HG02678 (cell line): Measurements from ENCODE around the gene GNAS.
"Not testable (repeated sequence)": the region's sequence is repeated elsewhere in the genome, so short reads cannot be mapped to it uniquely, and the experiment has no call there.

Experiments
- ATAC-seq: cut with Tn5 transposase; IDR thresholded peaks from one replicate; pipeline ENCODE4 v1.9.1; 2021; ENCODE audit warnings: mild to moderate bottlenecking, moderate library complexity; ENCODE audit not compliant: unreplicated experiment

GNAS gene

DNA sequence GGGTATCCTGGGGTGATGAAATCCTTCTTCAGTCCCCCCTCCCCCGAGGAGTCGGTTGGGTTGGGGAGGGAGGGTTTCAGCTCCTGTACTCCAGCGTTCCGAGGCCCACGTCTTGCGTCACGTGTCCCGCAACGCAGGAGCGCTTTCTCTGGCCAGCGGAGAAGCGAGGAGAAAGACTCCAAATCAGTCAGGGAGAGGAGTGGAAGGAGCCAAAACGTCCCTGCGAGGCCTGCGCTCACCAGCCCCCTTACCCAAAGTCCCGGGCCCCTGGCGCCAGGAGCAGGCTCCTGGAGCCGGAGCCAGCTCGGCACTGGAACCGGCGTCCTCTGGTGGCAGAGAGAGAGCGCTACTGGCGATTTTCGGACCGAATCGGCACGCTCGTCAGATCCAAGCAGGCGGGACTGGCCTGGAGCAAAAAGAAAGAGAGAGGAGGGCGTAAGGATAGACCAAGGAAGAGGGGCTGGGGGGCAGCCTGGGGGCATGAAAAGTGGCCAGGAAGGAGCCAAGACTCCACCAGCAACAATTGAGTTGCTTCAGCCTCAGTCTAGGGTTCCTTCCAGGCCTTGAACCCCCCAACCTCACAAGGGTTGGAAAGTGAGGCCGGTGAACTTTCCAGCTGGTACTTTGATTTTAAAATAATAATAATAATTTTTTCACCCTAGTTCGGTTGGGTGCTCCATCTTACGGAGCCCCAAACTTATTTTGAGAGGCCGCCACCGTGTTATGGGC lies at the start of gene GNAS:
Gene GNAS (plus strand): TSS at position 174 of the 729 bp plus-strand sequence.
- ATAC-seq, result no peak

DNA sequence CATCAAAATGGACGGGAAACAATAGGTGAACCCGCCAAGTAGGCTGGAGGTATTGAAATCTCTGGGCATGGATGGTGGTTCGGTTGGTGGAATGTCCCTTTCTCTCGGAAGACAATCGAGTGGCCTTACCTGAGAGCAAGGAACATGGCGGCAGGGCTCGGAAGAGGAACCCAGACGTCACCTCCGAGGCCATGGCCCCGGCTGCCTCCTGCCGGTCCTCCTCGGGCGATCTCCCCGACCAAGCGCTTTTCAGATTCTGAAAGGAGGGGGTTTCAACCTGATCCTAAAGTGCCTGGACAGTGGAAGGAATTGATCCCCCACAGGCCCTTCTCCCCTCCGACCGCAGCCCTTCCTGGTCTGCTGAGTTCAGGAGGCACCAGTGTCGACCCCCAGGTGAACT lies 49.0 kb upstream of the GNAS start:
- ATAC-seq, result no peak

DNA sequence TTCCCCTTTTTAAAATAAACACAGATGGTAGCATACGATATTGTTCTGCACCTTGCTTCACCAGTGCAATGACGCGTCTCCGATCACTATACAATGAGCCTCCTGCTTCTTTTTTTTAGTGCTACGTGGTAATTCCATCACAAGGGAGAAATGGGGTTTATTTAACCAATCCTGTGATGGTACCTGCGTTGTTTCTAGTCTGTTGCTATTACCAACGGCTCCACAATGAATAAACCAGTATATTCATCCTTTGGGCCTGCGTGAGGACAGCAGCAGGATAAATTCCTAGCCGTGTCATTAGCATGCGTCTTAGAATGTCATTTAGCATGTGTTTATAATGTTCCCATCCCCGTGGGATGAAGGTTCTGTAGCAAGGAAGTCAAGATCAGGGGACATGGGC lies 44.7 kb upstream of the GNAS start:
- ATAC-seq, result no peak

DNA sequence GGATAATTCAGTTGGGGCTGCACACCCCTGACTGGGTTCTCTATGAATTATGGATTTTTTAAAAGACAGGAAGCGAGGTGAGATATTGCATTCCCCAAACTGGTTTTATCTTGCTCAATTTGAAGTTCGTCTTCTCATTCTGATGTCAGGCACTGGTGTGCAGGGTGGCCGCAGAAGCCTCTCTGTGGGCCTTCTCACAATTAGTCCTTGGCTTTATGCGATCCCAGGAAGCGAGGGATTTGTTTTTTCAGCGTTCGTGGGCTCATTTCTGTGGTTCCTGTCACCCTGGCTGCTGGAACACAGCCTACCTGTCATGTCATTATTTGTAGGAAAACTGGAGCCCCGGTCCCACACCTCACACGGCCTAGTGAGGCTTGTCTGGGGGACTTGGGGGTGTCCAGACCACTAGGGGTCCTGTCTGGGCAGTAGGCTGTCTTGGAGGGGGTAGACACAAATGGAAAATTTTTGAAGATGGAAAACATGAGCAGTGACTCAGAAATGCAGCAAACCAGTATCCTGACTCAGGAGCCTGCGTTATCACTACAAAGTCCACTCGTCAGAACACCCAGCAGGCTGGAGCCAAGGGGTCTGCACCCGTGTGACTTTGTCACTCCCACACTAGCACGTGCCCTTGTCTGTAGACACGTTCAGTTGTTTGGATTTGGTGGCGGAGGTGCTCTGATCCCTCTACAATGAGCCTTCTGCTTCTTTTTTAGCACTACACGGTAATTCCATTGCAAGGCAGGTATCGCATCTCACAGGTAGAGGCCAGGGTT lies 44.1 kb upstream of the GNAS start:
- no peak for ATAC-seq

DNA sequence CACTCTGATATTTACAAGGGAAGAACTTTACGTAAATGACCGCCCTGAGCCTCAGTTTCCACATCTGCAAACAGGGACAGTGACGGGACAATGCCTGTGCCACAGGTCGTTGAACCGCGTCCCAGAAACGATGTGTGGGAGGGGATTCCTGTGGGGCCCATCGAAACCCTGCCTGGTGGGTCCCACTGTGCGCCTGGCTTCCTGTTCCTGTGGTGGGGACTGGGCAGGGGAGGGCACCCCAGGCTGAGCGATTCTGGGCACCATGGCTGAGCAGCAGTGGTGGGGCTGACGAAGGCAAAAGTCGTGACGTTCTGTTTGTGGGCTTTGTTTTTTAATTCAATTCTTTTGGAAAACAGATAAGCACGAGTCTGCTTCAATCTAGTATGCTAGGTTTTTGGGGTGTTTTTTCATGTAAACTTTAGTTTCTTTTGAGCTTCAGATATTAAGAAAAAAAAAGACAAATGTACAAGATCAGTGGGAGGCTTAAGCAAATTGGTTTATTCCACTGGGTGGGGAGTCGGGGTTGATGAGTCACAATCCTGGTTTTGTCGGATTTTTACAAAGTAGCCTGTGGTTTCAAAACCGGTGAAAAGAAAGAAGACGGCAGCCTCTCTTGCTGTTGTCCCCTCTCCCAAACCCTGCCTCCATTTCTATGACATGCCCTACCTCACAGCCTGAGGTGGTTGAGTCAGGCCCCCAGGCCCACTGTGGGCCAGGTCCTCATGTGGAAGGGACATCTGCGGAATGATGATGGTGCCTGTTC lies 42.2 kb upstream of the GNAS start:
- ATAC-seq, result no peak

DNA sequence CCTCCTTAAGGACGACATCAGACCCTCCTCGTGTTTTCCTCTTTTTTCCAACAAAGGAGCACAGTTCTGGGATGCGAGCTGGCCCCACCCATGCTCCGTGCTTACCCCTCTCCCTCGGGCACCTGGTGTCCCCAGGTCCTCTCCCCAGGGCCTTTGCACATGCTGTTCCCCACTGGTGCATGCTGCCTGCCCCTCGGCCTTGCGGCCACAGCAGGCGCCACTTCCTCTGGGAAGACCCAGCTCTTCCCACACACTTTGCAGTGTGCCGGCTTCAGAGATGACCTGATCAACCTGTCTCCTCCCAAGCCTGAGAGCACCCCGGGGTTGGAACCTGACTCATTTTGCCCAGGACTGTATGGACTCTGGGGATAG lies 41.7 kb upstream of the GNAS start:
- no peak for ATAC-seq

DNA sequence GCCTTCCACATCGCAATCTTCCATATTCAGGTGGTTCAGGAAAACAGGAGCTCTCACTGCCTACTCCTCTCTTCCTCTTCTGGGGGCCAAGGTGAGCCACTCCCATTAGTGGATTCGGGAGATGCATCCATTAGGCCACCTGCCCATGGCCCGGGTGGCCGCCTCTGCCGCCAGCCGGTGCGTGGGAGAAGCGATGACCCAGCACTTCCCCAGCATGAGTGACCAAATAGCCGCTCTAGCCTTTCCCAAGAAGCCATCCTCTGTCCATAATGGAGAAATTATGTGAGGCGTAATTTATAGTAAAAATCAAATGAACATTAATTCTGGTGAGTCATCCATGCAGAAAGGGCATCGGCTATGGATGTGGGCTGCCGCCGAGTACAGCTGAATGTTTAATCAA lies 41.2 kb upstream of the GNAS start:
- no peak for ATAC-seq

DNA sequence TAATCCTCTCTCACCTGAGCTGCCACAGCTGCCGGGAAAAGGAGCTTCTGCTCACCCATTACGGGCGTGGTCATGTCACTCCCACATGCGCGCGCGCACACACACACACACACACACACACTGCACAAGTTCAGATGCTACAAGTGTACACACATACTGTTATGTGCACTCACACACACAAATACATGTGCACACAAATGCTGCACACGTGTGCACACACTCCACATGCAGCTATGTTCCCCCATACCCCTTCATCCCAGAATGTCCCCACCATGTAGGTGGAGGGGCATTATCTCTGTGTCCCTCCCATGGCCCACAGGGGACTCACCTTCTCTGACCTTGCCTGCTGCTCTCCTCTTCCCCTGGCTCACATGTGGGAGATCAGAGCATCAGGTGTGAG lies 39.1 kb upstream of the GNAS start:
- ATAC-seq, result no peak

DNA sequence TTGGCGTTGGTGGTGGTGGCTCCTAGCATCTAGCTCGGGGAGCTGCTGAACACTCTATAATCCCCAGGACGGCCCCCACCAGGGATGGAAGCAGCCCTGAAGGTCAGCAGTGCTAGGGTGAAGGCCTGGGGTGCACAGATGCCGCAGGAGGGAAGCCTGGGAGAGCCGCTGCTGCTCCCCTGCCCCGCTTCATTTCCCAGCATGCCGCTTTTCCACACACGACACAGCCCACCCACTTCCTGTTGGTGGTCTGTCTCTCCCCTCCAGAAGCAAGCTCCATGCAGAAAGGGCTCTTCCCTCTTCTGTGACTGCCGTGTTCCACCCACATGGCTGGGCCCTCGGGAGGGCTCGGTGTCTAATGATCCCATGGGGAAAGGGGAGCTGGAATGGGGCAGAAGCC lies 37.1 kb upstream of the GNAS start:
- ATAC-seq, result no peak

DNA sequence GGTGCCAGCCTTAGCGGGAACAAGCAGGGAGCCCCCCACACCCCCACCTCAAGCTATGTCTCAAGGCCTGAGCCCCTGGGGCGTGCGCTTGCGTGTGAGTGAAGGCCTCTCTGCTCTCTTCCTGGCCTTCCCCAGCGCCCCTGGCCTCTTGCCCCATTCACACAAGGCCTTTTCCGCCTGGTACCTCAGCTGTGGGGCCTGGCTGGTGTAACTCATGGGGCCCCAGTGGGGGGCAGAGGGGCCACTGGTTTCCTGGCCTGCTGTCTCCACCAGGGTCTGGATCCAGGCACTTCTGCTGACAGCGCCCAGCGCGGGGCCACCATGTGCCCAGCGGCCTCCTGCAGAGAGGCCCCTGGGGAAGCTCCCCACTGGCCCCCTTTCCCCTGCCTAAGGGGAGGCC lies 36.5 kb upstream of the GNAS start:
- no peak for ATAC-seq

DNA sequence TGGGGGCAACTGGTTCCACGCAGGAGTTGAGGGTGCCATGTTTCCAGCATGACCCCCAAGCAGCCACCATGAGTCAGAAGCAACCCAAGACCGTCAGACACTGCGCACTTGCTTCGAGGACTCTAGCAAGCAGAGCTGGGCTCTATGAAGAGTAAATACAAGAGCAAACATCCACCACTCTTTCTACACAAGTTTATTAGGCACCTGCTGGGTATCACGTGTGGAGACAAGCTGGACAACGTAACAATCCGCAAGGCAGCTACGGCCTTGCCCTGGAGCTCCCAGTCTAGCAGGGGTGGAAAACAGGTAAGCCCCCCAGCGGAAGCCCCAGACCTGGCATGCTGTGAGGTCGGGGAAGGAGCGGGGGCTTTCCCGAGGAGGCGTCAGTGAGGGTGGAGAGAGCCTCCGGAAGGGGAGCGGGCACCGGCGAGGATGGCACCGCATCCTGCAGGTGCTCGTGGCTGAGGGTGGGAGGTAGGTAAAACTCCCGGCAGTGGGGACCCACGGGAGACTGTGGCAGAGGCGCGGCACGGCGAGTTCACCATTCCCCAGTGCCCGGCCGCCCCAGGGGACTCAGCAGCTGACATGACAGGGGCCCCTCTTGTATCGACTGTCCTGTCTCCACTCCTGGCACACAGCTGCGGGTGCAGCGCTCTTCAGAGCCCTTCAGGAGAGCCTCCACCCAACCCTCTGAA lies 35.4 kb upstream of the GNAS start:
- no peak for ATAC-seq

DNA sequence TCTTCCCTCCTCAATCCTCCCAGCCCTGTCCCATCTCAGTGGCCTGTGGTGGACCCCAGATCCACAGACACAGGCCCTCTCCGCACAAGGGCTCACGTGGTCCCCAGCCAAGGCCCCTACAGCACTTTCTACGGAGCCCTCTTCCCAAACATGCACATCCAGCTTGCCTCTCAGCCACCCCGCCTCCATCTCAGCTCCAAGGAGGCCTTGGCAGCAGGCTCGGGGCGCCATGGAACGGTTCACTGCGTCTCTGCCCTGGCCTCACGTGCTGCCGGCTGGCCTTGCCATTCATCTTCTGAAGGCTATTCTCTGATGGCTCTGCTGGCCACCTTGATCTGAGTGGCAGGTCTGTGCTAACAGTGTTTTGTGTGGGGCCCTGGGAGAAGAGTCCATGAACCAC lies 34.8 kb upstream of the GNAS start:
- ATAC-seq, result no peak

DNA sequence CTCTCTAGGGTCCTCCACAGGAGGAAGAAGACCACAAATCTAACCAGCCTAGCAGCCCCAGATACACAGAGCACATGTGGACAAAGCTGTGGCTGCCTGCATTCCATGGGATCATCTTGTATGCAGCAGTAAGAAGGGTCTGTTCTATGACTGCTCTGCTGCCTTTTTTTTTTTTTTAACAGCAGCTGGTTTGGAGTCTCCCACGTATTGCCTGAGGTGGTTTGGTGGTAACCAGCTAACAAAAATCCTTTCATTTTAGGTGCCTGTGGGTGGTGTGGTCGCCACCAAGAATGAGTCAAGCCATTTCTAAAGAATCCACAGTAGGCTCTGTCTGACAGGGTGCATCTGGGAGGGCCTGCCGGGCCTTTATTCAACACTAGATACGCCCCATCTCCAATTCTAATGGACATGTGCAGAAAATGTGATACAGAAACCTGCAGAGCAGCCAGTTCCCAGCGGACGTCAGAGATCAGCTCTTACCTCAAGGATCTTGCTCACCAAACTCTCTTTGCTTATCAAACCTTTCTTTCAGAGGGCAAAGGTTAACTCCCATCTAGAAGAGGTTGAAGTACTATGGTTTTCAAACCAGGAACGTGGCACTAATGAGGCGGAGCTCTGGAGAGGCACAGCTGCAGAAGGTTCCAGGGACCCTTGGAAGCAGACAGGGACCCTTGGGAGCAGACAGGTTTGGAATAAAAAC lies 33.8 kb upstream of the GNAS start:
- ATAC-seq, result no peak

DNA sequence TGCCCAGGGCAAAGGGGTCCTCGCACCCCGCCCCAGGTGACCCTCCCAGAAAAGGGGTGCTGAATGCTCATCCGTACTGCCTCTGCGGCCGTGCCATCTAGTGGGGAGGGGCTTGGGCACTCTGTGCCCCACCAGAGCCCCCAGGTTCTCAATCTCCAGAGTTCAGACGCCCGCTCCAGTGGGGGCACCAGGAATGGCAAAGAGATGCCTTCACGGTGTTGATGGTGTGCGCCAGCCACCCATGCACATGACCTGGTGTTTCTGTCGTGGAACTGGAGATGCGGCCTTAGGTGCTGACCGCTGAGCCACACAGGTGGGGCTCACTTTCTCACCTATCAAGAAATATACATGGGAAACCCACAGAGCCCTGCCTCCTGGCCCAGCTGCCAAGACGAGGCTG lies 32.6 kb upstream of the GNAS start:
- no peak for ATAC-seq

DNA sequence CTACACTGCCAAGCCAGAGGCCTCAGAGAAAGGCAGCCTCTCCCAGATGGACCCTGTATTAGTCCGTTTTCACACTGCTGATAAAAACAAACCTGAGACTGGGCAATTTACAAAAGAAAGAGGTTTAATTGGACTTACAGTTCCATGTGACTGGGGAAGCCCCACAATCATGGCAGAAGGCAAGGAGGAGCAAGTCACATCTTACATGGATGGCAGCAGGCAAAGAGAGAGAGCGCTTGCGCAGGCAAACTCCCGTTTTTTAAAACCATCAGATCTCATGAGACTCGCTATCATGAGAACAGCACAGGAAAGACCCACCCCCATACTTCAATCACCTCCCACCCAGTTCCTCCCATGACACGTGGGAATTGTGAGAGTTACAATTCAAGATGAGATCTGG lies 32.0 kb upstream of the GNAS start:
- ATAC-seq, result not testable (repeated sequence)

DNA sequence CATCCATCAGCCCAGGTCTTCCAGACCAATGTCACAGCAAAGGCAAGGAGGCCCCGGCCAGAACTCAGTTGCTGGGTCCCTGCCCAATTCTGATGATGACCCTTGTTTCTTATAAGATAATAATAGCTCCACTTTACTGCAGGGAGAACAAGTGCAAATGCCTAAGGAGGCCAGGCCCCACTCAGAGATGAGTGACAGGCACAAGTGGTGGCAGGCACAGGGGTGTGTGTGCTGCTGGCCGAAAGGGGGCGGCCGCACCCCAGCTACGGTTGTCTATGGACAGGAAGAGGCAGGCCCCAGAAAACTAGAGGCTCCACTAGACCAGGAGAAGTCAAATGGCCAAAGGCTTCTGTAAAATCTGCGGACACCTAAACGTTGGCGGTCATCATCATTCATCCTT lies 30.4 kb upstream of the GNAS start:
- ATAC-seq, result no peak

DNA sequence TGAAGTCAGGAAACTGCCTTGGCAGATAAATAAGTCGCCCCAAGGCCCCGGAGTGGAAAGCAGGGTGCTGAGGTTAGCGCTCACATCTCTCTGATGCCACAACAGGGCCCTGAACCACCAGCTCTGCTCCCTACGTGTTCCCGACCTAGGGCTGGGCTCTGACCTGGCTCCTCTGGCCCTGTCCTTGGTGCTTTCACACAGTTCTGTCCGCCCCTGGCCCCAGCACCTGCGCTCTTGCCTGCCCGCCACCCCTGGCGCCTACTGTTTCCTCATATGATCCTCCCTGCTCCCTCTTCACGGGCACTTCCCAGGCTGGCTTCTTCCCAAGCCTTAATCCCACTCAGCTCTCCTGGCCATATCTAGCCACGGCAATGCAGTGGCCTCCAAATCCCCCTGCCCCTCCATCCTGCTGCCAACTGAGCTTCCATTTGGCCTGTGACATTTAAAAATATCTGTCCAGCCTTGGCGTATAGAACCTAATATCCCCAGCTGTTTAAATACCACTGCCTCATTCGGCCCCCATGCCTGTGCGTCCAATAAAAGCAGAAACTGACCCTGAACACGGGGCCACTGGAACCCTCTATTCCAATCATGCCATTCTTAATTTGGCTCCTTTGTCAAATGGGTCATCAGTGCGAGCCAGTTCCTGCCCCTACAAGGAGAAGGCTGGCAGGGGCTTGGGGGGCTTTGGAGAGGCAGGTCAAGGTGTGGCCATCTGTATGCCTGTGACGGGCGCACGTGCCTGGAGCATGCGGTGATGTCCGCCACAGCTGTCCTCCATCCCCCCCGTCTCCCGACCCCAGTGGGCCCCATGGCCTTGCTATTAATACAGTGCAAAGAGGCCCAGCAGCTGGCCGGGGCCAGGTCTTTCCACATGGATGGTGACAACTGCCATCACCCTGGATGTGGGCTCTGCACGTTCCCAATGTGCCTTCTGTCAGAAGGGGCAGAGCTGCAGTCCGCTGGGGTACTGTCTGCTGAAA lies 29.5 kb upstream of the GNAS start:
- ATAC-seq, result no peak

DNA sequence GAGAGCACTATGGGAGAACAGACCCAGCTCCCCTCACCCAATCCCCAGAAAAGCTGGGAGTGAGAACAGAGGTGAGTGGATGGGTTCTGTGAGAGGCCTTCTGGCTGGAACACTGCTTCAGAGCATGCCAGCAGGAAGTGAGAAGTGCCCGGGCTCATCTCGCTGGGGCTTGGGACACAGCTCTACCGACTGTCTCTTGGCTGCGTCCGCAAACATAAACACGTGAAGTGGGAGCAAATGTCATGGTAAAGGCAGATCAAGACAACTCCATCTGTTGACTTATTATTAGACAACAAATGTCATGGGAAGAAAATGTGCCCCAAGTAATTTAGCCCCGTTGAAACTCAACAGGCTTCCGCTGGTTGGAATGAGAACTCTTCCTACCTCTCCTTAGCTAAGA lies 27.7 kb upstream of the GNAS start:
- no peak for ATAC-seq

DNA sequence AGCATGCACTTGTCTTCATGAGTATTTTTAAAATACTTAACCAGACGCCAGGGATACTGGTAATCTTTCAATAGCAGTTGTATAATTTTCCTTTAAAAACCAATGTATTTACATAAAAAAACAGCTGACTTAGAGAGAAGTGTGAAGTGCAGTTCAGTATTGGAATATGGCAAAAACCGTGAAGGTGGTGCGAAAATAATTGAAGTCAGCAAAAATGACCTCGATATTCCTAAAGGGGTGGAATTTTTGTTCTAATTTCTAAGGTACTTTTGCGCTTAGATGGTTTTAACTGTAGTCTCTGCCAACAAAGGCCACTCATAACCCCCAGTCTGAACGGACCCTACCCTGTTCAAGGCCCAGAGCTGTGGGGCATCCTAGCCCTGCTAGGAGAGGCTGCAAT lies 27.1 kb upstream of the GNAS start:
- no peak for ATAC-seq

DNA sequence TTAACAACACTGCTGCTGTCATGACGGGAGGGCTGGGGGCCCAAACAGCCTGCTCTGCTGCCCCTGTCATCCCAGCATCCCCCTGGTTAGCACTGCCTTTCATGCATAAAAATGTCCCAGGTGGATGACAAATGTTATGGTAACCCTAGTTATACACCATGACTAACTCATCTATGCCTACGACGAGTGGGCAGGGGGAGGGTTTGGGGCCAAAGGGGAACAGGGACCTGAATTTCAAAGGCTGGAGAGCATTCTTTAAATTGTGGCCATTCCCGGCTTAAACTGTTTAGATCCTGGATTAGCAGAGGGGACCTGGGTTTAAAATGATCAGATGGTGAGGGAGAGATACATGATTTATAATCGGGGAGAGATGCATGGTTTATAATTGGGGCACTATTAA lies 26.2 kb upstream of the GNAS start:
- ATAC-seq, result no peak
